Lung microvascular endothelial cell (primary cell): Measurements from ENCODE around the gene MRPL39. TPM values are rescaled to one million over a fixed set of nuclear protein-coding genes. Genes with fewer than 3 reads are reported as not detected.
A peak's percentile ranks its signal among the peaks of the same experiment; 100 is the strongest.
"Not testable (repeated sequence)": the region's sequence is repeated elsewhere in the genome, so short reads cannot be mapped to it uniquely, and the experiment has no call there.

Experiments
- DNase-seq, 2 donors: peaks; one replicate each; pipeline versions ENCODE4 v3.0.0 to v3.0.0-alpha.2; 2010; ENCODE audit warnings: low read depth in 2 of 2
- total RNA-seq: library from RNA; depleted of rRNA; stranded (reverse); fragments of >200 nt; gene quantifications from 2 replicates; pipeline ENCODE4 v1.2.1, GENCODE V29; 2014

The MRPL39 gene
- total RNA-seq = 23.4 and 29.6 TPM in 2 replicates

DNA sequence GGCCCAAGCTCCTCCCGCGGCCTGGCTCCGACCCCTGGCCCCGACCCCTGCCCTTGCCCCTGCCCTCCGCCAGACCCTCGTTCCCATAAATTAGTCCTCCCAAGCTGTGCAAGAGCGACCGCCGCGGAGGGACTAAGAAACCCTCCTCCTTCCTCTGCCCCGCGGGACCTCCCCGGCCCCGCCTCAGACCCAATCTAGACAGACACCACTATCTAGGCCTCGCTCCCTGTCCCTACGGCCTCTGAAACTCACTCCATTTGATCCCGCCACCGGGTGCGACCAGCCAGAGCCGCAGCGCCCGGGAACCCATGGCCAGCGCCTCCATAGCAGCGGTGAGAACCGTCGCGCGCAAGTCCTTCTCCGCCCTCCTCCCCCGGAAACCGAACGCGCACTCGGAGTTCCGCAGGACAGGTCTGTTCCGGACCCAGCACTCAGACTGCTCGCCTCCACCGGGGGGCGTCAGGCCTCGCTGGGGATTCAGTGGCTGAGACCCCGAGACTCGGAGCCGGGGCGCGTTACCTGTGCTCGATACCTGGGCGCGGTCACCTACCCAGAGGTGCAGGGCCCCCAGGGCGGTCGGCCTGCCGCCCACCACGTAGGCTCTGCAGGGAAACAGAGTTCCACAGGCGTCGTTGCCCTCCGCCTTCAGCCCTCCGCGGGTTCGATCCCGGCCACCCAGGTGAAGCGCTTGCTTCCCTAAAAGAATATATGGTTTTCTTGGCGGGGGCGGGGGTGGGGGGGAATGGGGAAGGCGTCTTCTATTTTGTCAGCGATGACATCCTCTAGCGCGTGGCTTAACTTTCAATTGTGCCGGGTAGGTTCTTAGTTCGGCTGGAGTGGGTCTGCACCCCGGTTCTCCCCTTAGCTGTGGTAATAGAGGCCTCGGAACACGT is at the start of gene MRPL39:
MRPL39 (minus strand) TSS at position 331 of the 893 bp plus-strand sequence; CDS start at position 325, 6 bp downstream.
- DNase-seq = peak; percentile 83 to 88

DNA sequence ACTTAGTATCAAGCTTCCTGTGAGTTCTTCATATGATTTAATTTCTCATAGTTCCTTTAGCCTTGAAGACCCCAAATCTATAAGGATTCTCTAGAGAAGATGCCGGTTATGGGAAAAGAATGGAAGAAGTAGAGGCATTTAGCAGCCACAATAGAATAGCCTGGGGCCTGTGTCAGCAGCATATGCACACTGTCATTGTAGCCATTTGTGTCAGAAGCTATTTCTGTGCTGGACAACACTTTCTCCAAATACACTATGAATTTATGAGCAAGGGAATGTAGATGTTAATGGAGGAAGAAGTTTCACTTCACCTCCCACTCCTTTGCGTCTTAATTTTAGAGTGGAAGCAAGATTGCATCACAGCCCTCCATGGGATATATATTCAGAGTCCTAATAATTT is 49.1 kb upstream of the MRPL39 start:
- DNase-seq = no peak

DNA sequence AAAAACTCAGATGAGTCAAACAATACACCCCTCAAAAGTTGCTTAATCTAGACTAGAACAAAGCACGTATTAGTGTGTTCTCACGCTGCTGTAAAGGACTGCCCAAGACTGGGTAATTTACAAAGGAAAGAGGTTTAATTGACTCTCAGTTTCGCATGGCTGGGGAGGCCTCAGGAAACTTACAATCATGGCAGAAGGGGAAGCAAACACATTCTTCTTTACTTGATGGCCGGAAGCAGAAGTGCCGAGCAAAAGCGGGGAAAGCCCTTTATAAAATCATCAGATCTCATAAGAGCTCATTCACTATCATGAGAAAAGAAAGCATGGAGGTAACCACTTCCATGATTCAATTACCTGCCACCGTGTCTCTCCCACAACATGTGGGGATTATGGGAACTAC is 41.9 kb upstream of the MRPL39 start:
- DNase-seq = no peak

DNA sequence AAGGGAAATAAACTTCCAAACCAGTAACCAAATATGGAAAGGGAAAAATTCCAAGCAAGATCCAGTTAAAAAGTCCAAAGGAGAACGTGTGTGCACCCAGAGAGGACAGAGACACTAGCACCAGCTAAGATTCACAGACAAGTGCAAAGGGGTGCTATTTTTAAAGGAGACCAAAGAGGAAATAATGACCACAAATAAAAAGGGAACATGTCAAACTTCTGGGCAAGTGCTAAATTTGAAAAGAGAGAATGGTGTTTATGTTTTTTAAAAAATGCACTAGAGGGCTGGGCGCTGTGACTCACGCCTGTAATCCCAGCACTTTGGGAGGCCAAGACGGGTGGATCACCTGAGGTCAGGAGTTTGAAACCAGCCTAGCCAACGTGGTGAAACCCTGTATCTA is 40.4 kb upstream of the MRPL39 start:
- DNase-seq = no peak

DNA sequence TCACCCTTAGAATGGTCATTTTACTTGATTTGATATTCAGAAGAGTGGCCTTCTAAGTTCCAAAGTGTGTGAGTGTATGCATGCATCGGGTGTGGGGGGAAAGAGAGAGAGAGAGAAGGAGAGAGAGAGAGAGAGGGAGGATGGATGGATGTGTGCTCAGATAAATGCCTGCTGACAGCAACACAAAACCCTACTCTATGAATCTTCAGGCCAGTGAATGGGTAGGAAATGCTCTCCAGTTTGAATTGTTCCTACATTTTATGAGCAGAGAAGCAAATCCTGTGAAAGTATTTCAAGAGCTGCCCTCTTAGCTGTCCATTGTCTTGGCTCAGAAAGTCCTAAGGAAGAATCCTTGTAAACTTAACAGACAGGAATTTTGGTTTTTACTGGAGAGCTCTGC is 39.2 kb upstream of the MRPL39 start:
- DNase-seq = no peak

DNA sequence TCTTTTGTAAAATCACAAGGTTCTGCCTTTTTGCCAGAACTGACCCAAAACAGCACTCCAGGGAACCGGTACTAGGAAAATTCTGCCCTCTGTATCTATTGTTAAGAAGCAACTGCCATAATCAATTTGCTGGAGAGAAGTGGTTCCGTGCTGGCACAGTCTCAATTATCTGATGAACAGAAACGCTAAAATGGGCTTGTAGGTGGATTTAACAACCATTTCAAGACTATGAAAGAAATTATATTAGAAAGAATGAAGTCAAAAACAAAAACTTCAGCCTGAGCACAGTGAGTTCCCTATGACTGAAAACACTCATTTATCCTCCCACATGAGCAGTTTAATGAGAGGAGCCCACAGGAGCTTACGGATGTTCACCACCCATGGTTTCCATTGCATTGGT is 36.2 kb upstream of the MRPL39 start:
- DNase-seq = no peak

DNA sequence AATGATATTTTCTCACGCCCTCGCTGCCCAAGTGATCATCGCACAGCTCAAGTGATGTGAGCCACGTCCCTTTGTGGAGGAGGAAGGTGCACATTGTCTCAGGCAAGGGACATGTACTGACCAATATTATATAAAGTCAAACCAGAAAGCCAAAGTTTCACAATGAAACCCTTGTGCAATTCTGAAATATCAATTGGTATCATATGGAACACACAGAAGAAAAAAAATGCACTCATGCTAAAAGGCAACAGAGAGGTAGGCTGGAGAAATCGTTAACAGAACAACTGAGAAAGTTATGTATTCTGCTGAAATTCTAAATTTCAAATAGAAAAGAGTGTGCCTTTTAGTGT is 33.6 kb upstream of the MRPL39 start:
- no peak for DNase-seq

DNA sequence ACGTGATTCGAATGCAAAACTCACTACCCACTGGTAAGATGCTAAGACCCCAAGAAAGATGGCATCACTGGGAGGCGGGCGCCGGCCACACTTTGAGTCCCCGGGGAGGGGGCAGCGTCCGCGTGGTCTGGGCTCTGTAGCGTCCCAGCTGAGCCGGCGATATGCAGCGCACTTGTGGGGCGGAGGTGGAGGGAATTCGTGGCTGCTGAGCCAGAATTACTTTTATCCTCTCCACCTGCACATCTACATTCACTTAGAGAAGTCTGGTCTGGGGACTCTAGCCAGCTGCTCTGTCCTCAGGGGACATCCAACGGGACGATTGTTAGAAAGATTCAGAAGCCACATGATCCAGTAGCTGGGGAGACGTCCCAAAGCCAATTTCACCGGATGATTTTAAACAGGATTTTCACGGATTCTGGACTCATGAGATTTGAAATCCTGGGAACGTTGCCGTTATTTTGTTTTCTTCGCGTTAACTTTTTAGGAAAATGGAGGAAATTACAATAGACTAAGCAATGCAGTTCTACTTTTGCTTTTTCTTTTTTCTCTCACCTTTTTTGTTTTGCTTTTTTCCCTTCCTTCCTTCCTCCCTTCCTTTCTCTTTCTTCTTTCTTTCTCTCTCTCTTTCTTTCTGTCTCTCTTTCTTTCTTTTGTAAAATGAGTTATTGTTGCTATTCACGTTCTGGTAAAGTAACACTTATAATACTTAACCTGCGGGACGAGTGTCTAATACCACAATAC is 33.1 kb upstream of the MRPL39 start:
- no peak for DNase-seq

DNA sequence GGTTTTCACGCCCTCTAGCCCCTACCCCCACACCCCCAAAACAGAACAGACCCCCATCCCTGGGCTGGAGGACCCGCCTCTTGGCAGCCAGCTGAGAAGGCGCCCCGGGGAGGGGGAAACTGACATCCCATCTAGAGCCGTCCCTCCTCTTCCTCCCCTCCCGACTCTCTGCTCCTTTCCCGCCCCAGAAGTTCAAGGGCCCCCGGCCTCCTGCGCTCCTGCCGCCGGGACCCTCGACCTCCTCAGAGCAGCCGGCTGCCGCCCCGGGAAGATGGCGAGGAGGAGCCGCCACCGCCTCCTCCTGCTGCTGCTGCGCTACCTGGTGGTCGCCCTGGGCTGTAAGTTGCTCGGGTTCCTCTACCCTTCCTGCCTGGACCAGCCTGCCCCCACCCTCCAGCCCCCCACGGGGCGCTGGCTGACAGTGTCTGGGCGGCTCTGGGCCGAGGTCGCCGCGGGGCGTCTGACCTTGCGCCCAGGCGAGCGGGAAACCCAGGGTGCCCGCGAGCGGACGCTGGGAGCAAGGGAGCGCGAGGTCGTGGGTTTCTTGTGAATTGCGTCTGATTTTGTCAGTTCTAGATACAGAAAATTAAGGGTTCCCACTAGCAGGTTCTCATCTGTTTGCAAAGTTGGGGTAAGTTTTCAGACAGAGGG is 32.4 kb upstream of the MRPL39 start:
- DNase-seq = peak; percentile 2 to 10

DNA sequence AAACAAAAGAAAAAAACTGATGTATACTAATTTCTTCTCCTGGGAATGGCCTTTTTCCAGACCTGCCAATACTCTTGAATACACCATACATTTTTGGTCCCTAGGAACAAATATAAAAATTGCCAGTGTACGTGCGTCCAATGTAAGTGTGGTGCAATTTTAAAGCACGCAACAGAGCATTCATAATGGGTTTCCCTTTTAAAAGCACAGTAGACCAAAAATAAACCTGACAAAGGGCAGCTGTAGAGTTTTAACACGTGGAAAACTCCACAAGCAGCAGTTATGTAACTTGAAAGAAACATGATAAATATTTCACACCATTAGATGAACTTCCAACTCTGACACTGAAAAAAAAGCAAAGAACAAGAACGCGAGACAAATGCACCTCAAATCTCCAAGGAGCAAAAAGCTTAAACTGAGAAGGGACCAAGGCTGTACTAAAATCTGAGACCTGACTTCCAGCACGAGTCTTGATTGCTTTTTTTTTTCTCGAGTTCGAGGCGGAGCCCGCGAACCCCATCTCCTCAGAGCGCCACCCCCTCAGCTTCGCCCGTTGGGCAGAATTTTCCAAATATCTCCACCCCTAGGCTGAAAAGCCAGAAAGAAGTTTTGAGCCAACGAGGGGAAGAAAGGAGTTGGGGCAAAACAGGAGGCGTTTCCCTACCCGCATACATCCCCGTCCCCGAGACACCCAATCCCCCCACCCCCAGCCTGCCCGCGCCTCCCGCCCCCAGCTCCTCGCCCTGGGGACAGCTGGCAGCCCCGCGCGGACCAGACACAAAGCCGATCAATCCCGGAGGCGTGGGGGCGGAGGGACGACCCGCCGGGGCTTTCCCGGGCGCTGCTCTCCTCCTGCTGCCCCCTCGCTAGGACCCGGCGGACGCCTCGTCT is 31.6 kb upstream of the MRPL39 start, which contains the start of gene JAM2:
JAM2 (plus strand) TSS at position 599 of the 891 bp plus-strand sequence. CDS start 564 bp downstream, outside the sequence.
- DNase-seq = peak in 1 of 2 donors; percentile 3

DNA sequence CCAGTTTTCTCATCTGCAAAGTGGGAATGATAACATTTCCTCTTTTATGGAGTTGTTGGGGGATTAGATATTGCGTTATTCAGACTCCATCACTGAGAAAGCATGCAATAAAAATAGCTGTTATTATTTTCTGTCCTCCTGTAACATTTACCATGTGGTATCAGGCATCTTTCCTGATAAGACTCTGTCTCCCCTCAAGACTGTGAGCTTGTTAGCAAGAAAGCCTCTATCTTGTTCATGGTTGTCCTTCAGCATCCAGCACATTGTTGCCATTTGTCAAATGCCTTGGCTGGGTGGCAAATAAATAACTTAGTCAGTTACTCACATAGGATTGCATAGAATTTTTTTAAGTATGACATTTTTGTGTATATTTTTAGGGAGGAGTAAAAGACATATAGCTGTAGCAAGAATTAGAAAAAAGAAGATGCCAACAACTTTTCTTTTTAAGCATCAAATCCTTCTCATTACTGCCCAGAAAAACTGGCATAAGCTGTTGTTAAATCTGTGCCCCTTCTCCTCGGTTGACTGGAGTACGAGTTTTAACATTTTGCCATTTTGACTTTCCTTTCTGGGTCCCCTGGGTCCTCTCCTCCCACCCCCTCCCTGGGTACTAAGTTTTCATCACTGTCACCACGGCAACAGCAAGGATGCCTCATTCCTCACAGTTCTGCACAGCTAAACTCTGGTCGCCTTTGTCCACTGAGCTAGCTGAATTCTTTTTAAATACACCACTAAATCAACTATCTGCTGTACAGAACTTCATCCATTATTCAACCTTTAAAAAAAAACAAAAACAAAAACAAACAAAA is 30.8 kb upstream of the MRPL39 start:
- DNase-seq = no peak

DNA sequence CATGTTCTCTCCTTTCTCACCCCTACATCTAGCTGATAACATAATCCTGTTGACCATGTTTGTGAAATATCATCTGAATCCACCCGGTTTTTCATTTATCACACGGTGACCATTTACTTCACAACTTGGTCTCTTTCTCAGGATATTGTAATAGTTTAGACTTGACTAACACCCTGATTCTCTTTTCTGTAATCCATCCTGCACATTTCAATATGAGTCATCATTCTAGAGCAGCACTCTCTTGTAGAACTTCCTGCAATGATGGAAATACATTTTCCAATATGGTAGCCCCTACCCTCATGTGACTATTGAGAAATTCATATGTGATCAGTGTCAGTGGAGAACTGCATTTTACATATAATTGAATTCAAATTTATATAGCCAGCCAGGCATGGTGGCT is 29.4 kb upstream of the MRPL39 start:
- no peak for DNase-seq

DNA sequence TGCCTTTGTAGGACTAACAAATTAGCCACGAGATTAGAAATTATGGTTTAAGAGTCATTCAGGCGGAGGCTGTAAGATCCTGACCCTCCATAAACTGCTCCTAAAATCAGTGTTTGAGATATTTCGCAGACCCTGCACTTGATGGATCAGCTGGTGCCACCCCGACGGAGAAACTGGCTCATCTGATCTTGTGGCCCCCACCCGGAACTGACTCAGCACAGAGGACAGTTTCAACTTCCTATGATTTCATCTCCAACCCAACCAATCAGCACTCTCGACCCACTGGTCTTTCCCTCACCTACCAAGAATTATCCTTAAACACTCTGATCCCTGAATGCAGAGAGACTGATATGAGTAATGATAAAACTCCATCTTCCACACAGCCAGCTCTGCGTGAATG is 28.0 kb upstream of the MRPL39 start:
- no peak for DNase-seq

DNA sequence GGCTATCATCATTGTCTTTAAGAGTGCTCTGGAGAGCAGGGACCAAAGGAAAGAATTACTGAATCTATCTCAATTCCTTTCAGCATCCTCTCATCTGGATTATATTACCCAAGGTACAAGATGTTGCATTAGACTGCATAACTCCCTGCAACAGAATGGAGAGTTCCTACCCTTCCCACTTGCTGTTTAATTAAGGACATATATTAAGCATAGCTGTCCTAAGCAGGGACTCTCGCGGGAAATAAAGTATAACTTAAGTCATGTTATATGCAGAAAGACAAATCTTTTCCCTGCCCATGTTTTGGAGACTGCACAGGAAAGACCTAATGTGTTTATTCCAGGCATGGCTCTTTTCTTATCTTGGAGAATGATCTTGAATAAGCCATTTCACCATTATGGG is 25.0 kb upstream of the MRPL39 start:
- DNase-seq = no peak

DNA sequence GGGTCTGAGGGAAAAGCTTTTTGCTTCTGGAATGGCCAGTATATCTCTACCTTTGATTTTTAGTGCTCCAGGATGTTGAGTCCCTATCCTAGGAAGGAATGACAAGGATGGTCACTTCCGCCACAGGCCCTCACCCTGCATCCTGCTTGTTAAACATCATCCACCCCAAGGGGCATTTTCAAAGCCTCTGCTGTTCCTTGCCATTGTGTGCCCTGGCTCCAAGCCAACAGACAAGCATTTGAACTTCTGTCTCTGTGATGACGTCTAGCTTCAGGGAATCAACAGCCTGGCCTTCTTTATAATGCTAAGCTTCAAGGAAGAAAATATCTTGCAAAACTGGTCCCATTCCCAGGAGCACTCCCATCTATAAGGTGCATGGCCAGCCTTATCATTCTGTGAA is 19.5 kb upstream of the MRPL39 start:
- peak in 1 of 2 donors; percentile 72 for DNase-seq

DNA sequence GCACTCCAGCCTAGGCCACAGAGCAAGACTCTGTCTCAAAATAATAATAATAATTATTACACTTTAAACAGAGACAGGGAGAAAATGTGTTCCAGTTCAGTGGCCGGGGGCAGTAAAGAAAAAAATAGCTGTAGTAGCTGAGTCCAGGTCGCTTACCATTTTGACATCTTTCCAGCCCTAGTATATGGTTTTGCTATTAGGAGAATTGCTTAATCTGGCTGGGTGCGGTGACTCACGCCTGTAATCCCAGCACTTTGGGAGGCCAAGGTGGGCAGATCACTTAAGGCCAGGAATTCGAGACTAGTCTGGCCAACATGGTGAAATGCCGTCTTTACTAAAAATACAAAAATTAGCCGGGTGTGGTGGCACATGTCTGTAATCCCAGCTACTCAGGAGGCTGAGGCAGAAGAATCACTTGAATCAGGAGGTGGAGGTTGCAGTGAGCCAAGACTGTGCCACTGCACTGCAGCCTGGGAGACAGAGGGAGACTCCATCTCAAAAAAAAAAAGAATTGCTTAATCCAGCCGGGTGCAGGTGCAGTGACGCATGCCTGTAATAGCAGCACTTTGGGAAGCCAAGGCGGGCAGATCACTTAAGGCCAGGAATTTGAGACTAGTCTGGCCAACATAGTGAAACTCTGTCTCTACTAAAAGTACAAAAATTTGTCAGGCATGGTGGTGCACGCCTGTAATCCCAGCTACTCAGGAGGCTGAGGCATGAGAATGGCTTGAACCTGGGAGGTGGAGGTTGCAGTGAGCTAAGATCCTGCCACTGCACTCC is 18.7 kb upstream of the MRPL39 start:
- not testable (repeated sequence) for DNase-seq

DNA sequence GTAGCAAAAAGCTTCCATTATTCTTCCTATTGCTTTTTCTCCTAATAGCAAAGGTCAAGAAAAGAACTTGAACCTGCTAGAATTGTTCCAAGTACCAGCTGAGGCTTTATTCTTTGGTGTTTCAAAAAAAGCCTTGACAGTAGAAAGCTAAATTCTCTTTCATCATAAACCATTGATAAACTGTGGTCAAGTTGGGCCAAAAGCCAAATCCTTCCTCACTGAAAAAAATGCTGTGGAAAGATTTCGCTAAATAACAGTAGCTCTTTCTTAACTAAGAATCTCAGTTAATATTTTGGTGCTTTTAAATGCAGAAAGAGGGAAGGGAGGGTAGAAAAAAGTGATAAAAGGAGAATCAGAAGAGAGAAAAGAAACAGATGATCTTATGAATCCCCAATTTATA is 17.8 kb upstream of the MRPL39 start:
- DNase-seq = no peak

DNA sequence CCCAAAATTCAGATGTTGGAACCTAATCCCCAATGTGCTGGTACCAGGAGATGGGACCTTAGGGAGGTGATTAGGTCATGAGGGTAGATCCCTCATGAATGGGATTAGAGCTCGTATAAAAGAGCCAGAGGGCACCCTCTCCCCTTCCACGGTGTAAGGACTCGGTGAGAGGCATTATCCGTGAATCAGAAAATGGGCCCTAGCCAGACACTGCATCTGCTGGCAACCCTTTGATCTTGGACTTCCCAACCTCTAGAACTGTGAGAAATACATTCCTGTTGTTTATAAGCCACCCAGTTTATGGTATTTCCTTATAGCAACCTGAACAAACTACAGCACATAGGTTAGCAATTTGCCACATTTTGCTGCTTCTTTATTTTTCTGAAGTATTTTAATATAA is 17.2 kb upstream of the MRPL39 start:
- no peak for DNase-seq

DNA sequence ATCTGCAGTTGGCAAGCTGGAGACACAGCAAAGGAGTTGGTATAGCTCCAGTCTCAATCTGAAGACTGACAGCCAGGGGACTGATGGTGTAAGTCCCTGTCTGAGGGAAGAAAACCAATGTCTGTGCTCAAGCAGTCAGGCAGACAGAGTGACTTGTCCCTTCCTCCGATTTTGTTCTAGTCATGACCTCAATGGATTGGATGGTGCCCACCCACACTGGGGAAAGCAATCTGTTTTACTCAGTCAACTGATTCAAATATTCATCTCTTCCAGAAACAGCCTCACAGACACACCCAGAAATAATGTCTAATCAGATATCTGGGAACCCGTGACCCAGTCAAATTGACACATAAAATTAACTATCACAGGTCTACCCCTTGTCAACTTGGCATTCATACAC is 11.9 kb upstream of the MRPL39 start:
- DNase-seq = no peak

DNA sequence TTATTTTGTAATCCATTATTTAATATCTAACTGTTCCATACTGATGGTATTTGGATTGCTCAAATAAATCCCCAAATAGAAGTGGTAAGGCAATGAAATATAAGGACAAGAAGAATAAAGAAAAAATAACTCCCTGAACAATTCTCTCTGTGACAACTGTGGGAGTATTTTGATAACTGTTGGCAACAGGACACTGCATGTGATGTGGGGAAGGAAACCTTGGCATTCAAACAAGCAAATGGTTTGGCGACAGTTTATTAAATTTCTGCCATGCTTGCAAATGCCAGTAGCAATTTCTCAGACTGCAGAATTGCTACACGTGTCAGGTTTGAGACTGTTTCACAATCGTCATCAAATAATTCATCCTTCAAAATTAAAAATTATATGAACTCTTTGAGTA is 8.6 kb upstream of the MRPL39 start:
- DNase-seq = no peak
